K562 (cell line): ENCODE data around the gene TGM3.

Source experiments
- CTCF ChIP-seq, 3 experiments: IDR thresholded peaks in 2 of 3; conservative IDR thresholded peaks in 1 of 3; 2 replicates each; pipeline ENCODE4 v1.5.1; 2011 to 2012; ENCODE audit warnings: low read length in 3 of 3, mild to moderate bottlenecking in 3 of 3, control low read depth in 2 of 3, improper control_type of control experiment in 1 of 3, inconsistent platforms in 1 of 3, low read depth in 1 of 3, mixed read lengths in 1 of 3, moderate library complexity in 1 of 3; ENCODE audit not compliant: insufficient read depth in 2 of 3
- KDM4B ChIP-seq, 2 experiments: fragments of 450-650 bp in 1 of 2; sonication (generic) in 1 of 2; IDR thresholded peaks; 2 replicates each; pipeline ENCODE4 v1.6.1; 2016 to 2017; ENCODE audit warnings: borderline replicate concordance in 2 of 2, antibody characterized with exemption in 1 of 2, low read depth in 1 of 2, mild to moderate bottlenecking in 1 of 2
- KLF6 ChIP-seq: fragments of 250-450 bp; sonication (Bioruptor Pico); IDR thresholded peaks from 2 replicates; pipeline ENCODE4 v1.4.0; 2020; ENCODE audit warnings: mild to moderate bottlenecking, moderate library complexity, borderline replicate concordance
- ZFX ChIP-seq: sonication (generic); formaldehyde crosslinking; IDR thresholded peaks from 2 replicates; pipeline ENCODE4 v1.8.0; 2022; ENCODE audit warnings: mild to moderate bottlenecking, missing genetic modification reagents, moderate library complexity
- ZNF644 ChIP-seq: fragments of 200-800 bp; sonication (Bioruptor generic); IDR thresholded peaks from 2 replicates; pipeline ENCODE4 v1.6.1; 2016; ENCODE audit warnings: low read depth, missing genetic modification characterization, missing compliant biosample characterization
- ZSCAN29 ChIP-seq: fragments of 450-650 bp; IDR thresholded peaks from 2 replicates; pipeline ENCODE4 v1.6.1; 2017

- TF ChIP-seq ZNF644 (tag): no peak
- TF ChIP-seq ZFX (CRISPR knock-in tag): no peak
- TF ChIP-seq KDM4B (IDR thresholded peaks at IDR 0.05; ENCODE audit: borderline replicate concordance in 2 of 2, low read depth in 1 of 2): no peak
- no peak for TF ChIP-seq CTCF (IDR thresholded peaks at IDR 0.05 in 2 of 3, conservative IDR thresholded peaks at IDR 0.05 in 1 of 3; ENCODE audit: insufficient read depth in 2 of 3, low read depth in 1 of 3, low read length in 3 of 3)
- TF ChIP-seq KLF6: no peak
- TF ChIP-seq ZSCAN29: no peak
Observed at GRCh38 chr20:2338411-2339066, 42.7 kb downstream of the TGM3 start.
